HG03025 (cell line): ENCODE data around the gene LAMC1.
A peak's percentile ranks its signal among the peaks of the same experiment; 100 is the strongest.

Source experiments
- ATAC-seq: cut with Tn5 transposase; IDR thresholded peaks from one replicate; pipeline ENCODE4 v1.9.1; 2021; ENCODE audit warnings: mild to moderate bottlenecking, moderate library complexity; ENCODE audit not compliant: unreplicated experiment, low FRiP score

Gene LAMC1

DNA sequence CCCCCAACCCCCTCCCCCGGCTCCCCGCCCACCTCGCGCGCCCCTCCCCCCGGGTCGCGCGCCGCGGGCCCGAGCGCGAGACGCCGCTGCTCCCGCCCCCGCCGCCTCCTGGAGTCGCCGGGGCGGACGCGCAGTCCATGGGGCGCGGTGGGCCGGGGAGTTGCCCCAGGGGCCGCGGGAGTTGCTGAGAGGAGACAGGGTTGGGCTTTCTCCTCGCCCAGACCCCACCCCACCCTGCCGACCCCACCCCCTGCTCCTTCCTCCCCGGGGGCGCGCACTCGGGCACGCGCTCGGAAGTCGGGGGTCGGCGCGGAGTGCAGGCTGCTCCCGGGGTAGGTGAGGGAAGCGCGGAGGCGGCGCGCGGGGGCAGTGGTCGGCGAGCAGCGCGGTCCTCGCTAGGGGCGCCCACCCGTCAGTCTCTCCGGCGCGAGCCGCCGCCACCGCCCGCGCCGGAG lies at the start of gene LAMC1:
TSS of gene LAMC1 (plus strand) at position 275 of the 455 bp plus-strand sequence. CDS start 297 bp downstream, outside the sequence.
- peak; percentile 41 for ATAC-seq

DNA sequence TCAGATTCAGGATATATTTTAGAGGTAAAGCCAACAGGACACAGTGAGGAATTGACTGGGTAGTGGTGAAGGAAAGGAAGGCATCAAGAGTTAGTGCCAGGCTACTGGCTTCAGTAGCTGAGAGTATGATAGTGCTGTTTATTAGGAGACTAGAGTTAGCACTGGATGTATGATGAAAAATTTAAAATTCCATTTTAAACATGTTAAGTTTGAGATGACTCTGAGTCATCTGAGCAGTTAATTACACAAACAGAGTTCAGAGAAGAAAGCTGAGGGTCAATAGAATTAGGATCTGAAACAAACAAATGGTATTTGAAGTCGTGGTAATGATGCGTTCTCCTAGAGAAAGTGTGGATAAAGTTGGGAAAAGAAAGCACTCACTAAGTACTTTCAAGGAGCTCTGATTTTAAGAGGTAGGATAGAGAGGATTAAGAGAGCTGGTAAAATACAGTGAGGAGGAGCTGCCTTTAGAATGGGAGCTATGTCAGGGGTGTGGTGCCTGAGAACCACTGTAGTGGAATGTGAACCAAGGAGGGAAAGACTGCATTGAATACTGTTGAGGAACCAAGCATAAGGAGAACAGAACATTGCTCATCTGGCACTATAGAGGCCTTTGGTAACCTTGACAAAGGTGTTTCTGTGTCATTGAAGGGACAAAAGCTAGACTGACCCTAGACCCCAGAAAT lies 48.6 kb upstream of the LAMC1 start:
- ATAC-seq = no peak

DNA sequence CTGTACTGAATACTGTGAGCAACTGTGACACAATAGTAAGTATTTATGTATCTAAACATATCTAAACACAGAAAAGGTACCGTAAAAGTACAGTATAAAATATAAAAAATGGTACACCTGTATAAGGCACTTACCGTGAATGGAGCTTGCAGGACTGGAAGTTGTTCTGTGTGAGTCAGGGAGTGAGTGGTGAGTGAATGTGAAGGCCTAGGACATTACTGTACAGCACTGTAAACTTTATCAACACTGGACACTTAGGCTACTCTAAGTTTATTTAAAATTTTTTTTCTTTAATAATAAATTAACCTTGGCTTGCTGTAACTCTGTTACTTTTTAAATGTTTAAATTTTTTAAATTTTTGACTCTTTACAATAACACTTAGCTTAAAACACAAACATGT lies 45.7 kb upstream of the LAMC1 start:
- ATAC-seq = no peak

DNA sequence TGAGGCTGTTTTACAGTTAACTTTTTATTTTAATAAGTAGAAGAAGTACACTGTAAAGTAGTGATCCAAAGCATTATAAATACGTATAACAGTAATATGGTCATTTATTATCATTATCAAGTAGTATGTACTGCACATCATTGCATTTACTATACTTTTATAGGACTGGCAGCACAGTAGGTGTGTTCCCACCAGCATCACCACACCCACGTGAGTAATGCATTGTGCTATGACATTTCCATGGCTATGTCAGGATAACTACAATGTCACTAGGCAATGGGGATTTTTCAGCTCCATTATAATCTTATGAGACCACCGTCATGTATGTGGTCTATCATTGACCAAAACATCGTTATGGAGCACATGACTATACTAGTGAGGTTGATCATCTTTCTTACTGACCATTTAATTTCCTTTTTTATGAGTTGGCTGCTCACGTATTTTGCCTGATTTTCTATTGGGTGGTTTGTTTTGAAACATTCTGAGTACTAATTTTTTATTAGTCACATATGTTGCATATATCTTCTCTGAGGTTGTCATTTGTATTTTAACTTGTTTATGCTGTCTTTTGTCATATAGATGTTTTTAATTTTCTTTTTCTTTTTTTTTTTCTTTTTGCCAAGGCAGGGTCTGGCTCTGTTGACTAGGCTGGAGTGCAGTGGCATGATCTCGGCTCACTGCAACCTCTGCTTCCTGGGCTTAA lies 44.9 kb upstream of the LAMC1 start:
- no peak for ATAC-seq

DNA sequence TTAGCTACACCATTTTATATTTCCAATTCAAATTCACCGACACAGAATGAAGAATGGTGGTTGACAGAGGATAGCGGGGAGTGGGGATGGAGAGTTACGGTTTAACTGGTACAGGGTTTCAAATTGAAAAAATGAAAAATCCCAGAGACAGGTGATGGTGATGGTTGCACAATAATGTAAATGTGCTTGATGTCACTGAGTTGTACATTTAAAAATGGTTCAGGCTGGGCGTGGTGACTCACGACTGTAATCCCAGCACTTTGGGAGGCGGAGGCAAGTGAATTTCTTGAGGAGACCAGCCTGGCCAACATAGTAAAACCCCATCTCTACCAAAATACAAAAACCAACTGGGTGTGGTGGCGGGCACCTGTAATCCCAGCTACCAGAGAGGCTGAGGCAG lies 39.1 kb upstream of the LAMC1 start:
- no peak for ATAC-seq

DNA sequence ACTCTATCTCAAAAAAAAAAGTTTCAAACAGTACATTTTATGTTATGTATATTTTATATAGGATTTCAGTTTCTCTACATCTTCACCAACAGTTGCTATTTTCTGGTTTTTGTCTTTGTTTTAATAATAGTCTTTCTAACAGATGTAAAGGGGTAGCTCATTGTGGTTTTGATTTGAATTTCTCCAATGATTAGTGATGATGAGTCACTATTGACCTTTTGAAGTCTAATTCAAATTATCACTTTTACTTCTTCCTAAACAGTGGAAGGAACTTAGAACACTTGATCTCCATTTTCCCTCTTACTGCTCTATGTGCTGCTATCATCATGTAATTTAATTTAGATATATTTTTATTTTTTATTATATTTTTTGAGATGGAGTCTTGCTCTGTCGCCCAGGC lies 38.6 kb upstream of the LAMC1 start:
- ATAC-seq = no peak

DNA sequence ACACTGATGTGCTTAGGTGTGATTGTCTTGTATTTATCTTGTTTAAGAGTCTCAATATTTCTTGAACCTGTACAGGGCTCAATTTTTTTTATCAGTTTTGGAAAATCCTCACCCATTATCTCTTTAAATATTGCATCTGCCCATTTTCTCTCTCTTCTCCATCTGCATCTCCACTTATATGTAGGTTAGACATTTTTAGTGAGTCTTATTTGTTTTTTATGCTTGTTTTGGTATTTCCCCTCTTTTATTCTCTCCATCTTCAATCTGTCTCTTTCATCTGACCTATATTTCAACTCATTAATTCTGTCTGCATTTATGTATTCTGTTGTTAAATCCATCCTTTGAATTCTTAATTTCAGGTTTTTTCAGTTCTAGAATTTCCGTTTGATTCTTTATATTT lies 37.3 kb upstream of the LAMC1 start:
- no peak for ATAC-seq

DNA sequence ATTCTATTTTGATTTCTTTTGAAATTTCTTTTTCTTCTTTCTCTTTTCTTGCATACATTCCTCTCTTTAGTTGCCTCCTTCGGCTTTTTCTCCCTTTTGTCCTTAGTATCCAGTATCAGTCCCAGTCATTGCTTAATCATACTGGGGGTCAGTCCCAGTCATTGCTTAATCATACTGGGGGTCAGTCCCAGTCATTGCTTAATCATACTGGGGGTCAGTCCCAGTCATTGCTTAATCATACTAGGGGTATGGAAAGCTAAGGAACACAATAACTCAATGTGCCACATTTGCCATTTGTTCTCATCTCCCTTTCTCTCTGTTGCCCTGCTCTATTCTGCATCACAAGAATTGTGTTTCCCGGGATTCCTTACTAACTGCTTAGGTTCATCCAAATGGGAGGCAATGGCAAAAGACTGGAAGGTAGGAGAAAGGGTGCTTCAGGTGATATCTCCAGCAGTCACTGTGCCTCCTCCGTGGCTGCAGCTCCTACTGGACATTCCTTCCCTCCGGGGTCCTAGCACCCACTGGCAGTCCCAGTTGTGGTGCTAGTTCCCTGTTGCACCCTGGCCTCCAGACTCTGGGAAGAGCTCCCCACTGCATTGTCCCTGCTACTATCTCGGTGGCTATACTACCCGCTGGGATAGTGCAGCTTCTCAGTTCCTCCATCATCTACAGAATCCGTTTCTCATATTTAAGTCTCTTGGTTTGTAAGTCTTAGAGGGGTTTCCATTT lies 32.6 kb upstream of the LAMC1 start:
- no peak for ATAC-seq

DNA sequence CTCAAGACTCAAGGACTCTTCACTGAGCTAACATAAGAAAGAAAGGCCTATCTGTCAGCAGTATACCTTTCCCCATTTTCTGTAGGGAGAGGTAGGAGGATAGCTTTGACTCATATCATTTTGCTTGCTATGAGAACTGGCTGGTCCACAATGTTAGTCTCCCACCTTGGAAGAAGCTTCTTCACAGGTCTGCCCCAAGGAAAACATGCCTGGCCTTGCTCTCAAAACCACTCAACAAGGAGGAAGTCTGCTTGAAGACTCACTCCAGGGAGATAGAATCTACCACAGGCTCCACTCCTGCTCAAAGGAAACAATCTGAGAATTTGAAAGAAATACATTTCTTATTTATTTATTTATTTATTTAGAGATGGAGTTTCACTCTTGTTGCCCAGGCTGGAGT lies 29.5 kb upstream of the LAMC1 start:
- ATAC-seq = no peak

DNA sequence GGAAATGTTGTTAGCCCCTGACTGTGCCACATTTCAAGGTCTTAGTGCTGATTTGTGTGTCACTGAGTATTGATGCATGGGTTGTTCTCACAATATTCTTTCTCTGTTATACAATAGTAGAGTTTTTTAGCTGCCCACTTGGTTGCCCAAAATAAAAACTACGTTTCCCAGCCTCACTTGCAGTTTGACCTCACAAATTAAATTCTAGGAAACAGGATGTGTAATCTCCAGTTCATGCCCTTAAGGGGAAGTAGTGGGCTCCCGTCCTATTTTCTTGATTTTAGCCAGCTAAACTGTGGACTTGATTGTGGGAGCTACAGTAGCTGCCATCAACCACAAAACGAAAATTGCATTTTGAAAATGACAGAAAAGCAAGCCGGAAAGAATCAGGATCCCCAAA lies 27.3 kb upstream of the LAMC1 start:
- no peak for ATAC-seq

DNA sequence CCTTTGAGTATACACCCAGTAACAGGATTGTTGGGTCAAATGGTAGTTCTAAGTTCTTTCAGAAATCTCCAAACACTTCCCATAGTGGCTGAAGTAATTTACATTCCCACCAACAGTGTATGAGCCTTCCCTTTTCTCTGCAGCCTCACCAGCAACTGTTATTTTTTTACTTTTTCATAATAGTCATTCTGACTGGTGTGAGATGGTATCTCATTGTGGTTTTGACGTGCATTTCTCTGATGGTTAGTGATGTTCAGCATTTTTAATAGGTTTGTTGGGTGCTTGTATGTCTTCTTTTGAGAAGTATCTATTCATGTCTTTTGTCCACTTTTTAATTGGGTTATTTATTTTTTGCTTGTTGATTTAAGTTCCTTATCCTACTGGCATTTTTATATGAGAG lies 26.4 kb upstream of the LAMC1 start:
- no peak for ATAC-seq

DNA sequence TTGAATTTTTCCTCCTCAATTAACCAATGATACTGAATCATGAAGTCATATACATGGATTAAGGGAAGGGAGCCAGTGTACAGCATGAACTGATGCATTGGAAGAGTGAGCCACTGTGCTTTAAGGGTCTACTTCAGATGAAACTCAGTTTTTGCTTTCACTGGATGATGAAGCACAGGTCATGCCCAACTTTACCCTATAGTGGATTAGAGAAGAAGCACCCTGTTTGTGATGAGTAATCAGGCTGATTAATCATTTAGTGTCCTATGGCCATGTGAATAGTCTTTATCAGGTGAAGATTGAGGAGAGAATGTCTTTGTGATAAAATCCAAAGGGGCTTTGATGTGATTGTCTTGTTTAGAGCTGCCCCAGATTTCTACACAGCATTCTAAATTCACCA lies 24.7 kb upstream of the LAMC1 start:
- ATAC-seq = no peak

DNA sequence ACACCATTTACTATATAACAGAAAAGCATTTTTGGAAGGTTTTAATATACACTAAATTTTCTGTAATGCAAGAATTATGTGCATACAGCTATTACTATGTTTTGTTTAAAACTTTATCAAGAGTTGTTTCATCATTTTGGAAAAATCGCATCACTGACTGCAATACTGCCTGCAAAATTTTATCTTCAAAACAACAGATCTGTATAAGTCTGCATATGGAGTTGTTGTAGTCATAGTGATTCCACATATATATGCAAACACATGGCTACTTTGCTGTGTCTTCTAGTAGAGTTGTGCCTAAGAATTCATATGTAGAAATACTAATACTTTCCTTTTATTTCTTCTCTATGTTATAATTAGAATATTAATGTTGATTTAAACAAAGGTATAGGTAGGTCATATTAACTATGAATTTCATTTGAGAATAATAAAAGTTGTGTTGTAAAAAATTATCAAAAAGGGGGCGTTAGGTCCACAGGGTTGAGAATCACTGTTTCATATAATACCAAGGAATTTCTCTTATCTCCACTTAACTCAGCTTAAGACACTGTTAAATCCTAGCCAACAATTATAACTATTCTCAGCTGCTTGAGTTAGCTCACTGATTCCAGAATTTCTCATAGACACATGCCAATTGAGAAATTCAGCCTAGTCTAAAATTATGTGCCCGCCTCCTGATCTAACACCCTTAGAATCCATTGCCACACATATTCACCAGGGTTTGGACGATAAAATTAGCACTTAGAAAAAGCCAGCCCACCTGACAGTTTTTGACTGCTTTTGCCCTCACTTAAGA lies 22.9 kb upstream of the LAMC1 start:
- no peak for ATAC-seq

DNA sequence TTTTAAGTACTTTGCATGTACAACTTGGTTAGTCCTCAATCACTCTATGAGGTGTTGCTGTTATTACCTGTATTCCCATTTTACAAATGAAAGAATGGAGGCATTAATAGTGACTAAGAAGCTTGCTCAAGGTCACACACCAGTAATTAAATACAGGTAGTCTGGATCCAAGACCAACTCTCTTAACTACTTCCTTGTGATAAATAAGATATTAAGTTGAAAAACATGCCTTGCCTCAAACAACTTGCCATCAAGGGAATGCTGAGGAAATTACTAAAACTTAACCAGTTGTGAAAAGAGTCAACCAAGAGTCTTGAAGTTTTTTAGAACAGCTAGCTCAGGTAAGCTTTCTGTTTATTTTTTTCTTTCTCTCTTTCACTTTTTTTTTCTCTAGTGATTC lies 21.0 kb upstream of the LAMC1 start:
- ATAC-seq = no peak

DNA sequence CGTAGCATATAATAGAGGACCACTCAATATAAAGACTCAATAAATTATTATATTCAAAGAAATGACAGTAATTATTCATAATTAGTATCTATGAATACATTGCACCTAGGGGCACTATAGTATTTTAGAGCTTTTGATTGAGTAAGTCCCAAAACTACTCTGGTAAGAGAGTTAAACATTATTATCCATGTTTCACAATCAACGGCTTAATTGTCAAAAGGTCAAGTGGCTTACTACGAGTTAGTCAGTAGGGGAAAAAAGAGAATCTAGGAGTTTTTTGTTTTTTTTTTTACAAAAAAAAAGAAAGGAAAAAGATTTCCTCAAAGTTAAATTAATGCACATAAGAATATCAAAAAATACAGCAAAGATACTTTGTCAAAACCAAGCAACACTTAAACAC lies 20.4 kb upstream of the LAMC1 start:
- ATAC-seq = no peak

DNA sequence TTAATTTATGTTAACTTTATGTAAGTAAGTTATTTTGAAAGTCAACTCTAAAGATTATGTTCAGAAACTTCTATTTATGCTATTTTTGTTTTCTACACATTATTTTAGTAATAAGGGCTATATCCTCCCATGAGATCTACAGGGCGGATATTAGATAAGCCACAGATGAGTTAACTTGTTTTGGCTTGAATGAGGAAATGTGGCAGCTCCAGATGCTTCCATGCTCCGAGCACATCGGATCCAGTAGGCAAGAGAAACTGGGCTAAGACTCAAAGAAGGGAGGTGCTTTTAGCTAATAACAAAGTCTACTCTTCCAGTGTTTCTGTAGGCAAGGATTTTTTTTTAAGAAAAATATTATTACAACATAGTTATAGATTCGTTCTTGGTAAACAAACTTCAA lies 20.0 kb upstream of the LAMC1 start:
- ATAC-seq = no peak

DNA sequence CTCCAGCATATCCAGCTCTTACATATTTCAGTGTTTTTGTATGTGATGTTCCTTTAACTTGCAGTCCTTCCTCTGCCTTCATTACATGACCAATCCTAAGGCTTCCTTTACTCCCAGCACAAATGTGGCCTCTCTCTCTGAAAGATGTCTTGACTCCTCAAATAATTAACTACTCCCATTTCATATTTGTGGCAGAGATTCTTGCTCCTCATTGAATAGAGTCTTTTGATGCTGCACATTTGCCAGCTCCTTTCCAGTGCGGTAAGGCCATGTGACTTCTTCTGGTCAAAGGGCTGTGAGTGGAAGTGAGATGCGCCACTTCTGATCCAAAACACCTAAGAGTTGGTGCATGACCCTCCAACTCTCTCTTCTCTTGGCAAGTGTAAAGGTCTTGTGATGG lies 19.1 kb upstream of the LAMC1 start:
- ATAC-seq = no peak

DNA sequence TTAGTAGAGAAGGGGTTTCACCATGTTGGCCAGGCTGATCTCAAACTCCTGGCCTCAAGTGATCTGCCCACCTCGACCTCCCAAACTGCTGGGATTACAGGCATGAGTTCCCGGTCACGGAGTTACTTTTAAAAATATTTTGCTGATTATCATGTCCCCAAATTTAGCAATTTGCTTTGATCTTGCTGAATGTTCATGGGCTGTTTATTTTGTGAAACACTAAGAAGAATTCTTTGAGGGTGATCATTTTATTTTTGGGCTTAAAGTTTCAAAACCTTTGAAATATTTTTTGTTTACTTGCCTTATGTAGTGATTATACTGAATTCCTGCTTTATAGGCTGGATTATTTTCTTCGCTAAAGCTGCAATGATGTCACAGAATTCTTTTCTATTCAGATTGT lies 11.4 kb upstream of the LAMC1 start:
- no peak for ATAC-seq

DNA sequence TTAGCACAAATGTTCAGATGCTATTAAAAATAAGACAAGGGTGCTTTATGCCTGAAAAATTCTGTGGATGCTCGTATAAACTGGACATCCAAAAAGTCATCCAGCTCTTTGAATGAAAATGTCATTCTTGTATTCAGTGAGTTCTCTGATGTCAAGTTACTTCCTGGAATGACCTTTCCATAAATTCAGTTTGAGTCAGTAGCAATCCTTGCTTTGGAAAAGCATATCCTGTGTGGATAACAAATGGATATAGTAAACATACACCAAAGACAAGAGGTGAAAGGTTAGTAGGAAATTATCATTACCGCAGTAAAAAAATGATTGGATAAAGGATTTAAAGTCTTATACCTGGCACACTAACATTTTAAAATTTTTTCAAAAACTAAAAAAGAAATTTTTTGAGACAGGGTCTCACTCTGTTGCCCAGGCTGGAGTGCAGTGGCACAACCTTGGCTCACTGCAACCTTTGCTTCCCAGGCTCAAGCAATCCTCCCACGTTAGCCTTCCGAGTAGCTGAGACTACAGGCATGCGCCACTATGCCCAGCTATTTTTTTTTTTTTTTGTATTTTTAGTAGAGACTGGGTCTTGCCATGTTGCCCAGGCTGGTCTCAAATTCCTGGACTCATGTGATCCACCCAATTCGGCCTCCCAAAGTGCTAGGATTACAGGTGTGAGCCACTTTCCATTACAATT lies 10.8 kb upstream of the LAMC1 start:
- no peak for ATAC-seq

DNA sequence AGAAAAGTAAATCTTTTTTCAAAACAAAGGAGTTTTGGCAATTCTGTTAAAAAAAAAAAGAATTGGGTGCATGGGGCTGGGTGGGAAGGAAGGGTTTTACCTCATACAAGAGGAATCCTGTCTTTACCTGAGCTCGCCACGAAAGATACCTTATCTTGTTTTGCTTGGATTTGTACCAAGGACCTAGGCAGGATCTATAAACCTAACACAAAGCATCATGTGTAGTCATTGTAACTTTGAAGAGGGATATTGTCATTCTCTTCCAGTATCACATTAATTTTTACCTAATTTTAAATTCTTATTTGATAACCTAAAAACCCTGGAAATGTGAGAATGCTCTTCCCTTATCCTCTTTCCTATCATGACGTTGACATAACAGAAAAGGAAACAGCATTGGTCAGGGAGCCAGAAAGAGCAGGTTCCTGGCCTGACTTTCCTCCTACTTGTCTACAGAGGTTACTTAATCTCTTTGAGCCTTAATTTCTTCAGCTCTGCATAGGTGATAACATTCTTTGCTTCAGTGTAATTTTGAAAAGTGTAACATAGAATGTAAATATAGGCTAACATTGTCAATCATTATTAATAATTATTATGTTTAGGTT lies 4.0 kb upstream of the LAMC1 start:
- no peak for ATAC-seq
